HG02870 (cell line): ENCODE results near the gene GRHL1.
A peak's percentile ranks its signal among the peaks of the same experiment; 100 is the strongest.

Experiments
- ATAC-seq: cut with Tn5 transposase; IDR thresholded peaks from one replicate; pipeline ENCODE4 v1.9.1; 2021; ENCODE audit warnings: mild to moderate bottlenecking, moderate library complexity; ENCODE audit not compliant: unreplicated experiment

GRHL1 gene

GRCh38 chr2:9949239-9949991 lies 2.1 kb upstream of the GRHL1 start:
- no peak for ATAC-seq

- ATAC-seq, result no peak
Measured at GRCh38 chr2:9949992-9950520, 1.4 kb upstream of the GRHL1 start.

- peak; percentile 37 for ATAC-seq
Measured at GRCh38 chr2:9950521-9951271, 797 bp upstream of the GRHL1 start.

GRCh38 chr2:9951272-9951521 lies 296 bp upstream of the GRHL1 start:
- no peak for ATAC-seq

- ATAC-seq, result no peak
Measured at GRCh38 chr2:9952286-9952737, 819 bp downstream of the GRHL1 start.

- no peak for ATAC-seq
Measured at GRCh38 chr2:9952856-9953503, 1.5 kb downstream of the GRHL1 start.

GRCh38 chr2:9954136-9954535 lies 2.6 kb downstream of the GRHL1 start:
- ATAC-seq, result no peak

GRCh38 chr2:9958057-9958456 lies 6.6 kb downstream of the GRHL1 start:
- no peak for ATAC-seq

- no peak for ATAC-seq
Measured at GRCh38 chr2:9959262-9959661, 7.8 kb downstream of the GRHL1 start.

GRCh38 chr2:9961013-9961412 lies 9.5 kb downstream of the GRHL1 start:
- ATAC-seq, result no peak

GRCh38 chr2:9964334-9964980 lies 13.0 kb downstream of the GRHL1 start:
- ATAC-seq, result no peak

GRCh38 chr2:9965119-9965822 lies 13.8 kb downstream of the GRHL1 start:
- ATAC-seq, result peak; percentile 43

- no peak for ATAC-seq
Measured at GRCh38 chr2:9966491-9967022, 15.1 kb downstream of the GRHL1 start.

GRCh38 chr2:9967053-9967775 lies 15.7 kb downstream of the GRHL1 start:
- ATAC-seq, result peak; percentile 63

- ATAC-seq, result no peak
Measured at GRCh38 chr2:9968553-9969497, 17.3 kb downstream of the GRHL1 start.

- ATAC-seq, result no peak
Measured at GRCh38 chr2:9970200-9971044, 18.9 kb downstream of the GRHL1 start.

GRCh38 chr2:9971105-9971818 lies 19.8 kb downstream of the GRHL1 start:
- ATAC-seq, result no peak
